HL-60 (cell line): ENCODE data around the gene MSI1.

Experiments used
- DNase-seq, 2 experiments: peaks; one replicate each; pipeline ENCODE4 v3.0.0-alpha.2; 2010 to 2020; ENCODE audit warnings: low read depth in 1 of 2, low spot score in 1 of 2
- H3K27ac ChIP-seq: fragments of 250-450 bp; sonication (Bioruptor Pico); replicated peaks from 2 replicates; pipeline ENCODE4 v1.5.1; 2020; ENCODE audit warnings: mild to moderate bottlenecking, moderate library complexity
- H3K27me3 ChIP-seq: fragments of 250-450 bp; sonication (Bioruptor Pico); 2 replicates; pipeline ENCODE4 v1.5.1; 2021; ENCODE audit warnings: mild to moderate bottlenecking, moderate library complexity; ENCODE audit not compliant: insufficient read depth, poor library complexity, severe bottlenecking
- H3K4me3 ChIP-seq: replicated peaks from 2 replicates; pipeline ENCODE4 v1.5.1; 2011; ENCODE audit warnings: mild to moderate bottlenecking, control low read depth, low read length; ENCODE audit not compliant: insufficient read depth
- GABPA ChIP-seq: IDR thresholded peaks from 2 replicates; pipeline ENCODE4 v1.6.1; 2012; ENCODE audit warnings: low read depth
- POLR2AphosphoS5 ChIP-seq: IDR thresholded peaks from 2 replicates; pipeline ENCODE4 v1.6.1; 2012; ENCODE audit warnings: low read depth
- SPI1 ChIP-seq: IDR thresholded peaks from 2 replicates; pipeline ENCODE4 v1.6.1; 2012; ENCODE audit warnings: low read depth, mild to moderate bottlenecking, borderline replicate concordance
- TF ChIP-seq, protein P1 (sequence below): IDR thresholded peaks from one replicate; pipeline ENCODE4 v1.5.1; 2011; ENCODE audit warnings: low read length, control low read depth, inconsistent platforms; ENCODE audit not compliant: insufficient read depth
- TF ChIP-seq, protein P2 (sequence below): IDR thresholded peaks from 2 replicates; pipeline ENCODE4 v1.6.1; 2012; ENCODE audit warnings: low read depth; ENCODE audit not compliant: insufficient replicate concordance

The MSI1 gene

DNA sequence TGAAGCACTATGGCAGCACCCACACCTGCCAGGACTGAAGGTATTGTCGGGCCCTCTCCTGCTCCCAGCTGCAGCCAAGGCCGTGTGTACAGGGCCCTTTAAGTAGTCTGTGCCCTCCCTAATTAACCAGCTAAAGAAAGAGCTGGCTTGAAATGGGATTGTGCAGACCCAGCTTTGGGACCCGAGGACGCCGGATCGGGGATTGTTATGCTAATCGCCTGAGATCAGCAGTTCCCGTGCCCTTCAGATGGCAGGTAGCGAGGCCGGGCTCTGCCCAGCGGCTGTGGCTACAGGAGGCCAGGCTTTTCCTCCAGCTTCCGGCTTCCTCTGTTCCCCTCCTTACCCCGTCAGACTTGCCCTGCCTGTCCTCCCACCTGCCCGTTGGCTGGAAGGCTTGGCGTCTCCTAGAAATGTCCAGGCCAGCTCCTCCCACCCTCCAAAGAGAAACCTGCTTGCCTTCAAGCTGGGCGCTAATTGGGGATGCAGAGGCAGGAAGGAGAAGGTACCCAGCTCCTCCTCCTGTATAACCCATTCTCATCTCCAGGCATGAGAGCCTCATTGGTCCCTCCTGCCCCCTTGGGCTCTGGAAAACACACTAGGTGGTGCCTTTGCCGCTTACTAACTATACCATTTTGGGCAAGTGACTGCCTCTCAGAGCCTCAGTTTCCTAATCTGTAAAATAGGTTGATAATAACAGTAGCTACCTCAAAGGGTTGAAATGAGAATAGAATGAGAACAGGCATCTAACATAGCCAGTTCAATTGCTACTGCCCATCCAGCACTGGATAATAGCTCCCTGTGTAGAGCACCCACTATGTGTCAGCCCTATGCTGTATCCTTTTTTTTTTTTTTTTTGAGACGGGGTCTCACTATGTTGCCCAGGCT lies 25.8 kb upstream of the MSI1 start:
- DNase-seq: no peak
- TF ChIP-seq, protein P1, sequence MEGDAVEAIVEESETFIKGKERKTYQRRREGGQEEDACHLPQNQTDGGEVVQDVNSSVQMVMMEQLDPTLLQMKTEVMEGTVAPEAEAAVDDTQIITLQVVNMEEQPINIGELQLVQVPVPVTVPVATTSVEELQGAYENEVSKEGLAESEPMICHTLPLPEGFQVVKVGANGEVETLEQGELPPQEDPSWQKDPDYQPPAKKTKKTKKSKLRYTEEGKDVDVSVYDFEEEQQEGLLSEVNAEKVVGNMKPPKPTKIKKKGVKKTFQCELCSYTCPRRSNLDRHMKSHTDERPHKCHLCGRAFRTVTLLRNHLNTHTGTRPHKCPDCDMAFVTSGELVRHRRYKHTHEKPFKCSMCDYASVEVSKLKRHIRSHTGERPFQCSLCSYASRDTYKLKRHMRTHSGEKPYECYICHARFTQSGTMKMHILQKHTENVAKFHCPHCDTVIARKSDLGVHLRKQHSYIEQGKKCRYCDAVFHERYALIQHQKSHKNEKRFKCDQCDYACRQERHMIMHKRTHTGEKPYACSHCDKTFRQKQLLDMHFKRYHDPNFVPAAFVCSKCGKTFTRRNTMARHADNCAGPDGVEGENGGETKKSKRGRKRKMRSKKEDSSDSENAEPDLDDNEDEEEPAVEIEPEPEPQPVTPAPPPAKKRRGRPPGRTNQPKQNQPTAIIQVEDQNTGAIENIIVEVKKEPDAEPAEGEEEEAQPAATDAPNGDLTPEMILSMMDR: no peak
- TF ChIP-seq, protein P2, sequence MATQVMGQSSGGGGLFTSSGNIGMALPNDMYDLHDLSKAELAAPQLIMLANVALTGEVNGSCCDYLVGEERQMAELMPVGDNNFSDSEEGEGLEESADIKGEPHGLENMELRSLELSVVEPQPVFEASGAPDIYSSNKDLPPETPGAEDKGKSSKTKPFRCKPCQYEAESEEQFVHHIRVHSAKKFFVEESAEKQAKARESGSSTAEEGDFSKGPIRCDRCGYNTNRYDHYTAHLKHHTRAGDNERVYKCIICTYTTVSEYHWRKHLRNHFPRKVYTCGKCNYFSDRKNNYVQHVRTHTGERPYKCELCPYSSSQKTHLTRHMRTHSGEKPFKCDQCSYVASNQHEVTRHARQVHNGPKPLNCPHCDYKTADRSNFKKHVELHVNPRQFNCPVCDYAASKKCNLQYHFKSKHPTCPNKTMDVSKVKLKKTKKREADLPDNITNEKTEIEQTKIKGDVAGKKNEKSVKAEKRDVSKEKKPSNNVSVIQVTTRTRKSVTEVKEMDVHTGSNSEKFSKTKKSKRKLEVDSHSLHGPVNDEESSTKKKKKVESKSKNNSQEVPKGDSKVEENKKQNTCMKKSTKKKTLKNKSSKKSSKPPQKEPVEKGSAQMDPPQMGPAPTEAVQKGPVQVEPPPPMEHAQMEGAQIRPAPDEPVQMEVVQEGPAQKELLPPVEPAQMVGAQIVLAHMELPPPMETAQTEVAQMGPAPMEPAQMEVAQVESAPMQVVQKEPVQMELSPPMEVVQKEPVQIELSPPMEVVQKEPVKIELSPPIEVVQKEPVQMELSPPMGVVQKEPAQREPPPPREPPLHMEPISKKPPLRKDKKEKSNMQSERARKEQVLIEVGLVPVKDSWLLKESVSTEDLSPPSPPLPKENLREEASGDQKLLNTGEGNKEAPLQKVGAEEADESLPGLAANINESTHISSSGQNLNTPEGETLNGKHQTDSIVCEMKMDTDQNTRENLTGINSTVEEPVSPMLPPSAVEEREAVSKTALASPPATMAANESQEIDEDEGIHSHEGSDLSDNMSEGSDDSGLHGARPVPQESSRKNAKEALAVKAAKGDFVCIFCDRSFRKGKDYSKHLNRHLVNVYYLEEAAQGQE: no peak
- TF ChIP-seq POLR2AphosphoS5 (no peak), SPI1 (no peak), GABPA (no peak)
- no peak overlapping the region for H3K4me3 ChIP-seq
- H3K27ac ChIP-seq: no peak overlapping the region
- H3K27me3 ChIP-seq: no peaks in the 10 kb centered on the region

DNA sequence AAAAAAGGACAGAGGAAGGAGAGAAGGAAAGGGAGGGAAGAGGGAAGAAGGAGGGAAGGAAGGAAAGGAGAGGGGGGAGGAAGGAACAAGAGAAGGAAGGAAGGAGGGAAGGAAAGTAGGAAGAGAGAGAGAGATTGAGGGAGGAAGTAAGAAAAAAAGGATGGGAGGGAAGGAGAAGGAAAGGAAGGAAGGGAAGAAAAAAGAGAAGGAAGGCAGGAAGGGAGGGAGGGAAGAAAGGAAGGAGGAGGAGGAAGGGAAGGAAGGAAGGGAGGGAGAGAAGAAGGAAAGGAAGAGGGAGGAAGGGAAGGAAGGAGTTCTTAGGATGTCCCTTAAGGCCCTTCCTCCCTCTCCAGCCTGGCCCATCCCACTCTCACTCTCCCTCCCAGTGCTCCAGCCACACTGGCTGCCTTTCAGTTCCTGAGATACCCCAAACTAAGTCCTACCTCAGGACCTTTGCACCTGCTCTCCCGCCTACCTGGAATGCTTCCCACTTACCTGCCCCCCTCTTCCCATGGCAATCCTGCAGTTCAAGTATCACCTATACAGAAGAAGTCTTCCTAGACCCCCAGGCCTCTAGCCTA lies 21.7 kb upstream of the MSI1 start:
- DNase-seq: no peak
- Histone ChIP-seq H3K27ac (no peak overlapping the region), H3K4me3 (no peak overlapping the region), H3K27me3 (peaks cover 12% of the 10 kb centered on the region)
- TF ChIP-seq POLR2AphosphoS5 (no peak), SPI1 (no peak), GABPA (no peak)
- TF ChIP-seq, protein P2: no peak
- TF ChIP-seq, protein P1: no peak

DNA sequence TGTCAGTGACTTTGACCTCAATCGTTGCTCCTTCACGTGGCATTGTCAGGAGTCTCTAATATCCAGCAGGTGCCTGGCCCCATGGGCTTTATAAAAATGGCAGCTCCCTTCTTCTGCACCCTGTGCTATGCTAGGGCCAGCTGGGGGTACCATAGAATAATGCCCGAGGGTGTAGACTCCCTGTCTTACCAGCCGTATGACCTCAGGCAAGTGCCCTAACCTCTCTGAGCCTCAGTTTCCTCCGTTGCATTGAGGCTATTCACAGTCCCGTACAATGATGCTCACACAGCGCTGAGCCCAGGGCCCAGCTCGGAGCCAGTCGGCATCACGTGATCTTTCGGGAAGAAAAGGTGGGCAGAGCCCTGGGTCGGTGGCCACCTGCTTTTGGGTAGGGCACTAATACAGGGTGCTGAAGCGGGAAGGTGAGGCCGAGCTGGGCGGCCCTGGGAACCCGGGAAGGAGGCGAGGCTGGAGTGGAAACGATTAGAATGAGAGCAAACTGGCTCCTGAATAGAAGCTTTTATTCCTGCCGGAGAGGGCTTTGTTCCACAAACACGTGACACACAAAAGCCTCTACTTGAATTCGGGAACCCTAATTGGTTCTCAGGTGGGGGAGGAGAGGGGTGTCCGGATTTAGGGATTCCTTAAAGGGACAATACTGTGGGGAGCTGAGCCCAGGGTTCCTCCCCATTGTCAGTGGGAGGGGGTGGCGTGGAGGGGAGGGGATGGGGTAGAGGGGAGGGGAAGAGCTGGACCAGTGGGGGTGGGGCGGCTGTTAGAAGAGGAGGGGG lies 19.9 kb upstream of the MSI1 start:
- no peak for TF ChIP-seq SPI1
- TF ChIP-seq, protein P1: no peak
- no peak for TF ChIP-seq POLR2AphosphoS5
- no peak for TF ChIP-seq GABPA
- TF ChIP-seq, protein P2: no peak
- Histone ChIP-seq H3K27me3 (peaks cover 12% of the 10 kb centered on the region), H3K27ac (no peak overlapping the region), H3K4me3 (no peak overlapping the region)
- no peak for DNase-seq
